HepG2 (cell line): ENCODE measurements around the gene INTS15. TPM values are rescaled to one million over a fixed set of nuclear protein-coding genes. Genes with fewer than 3 reads are reported as not detected.
A peak's percentile ranks its signal among the peaks of the same experiment; 100 is the strongest.

ENCODE experiments used
- DR1 ChIP-seq: sonication (generic); formaldehyde crosslinking; IDR thresholded peaks from 2 replicates; pipeline ENCODE4 v1.8.0; 2021; ENCODE audit warnings: mild to moderate bottlenecking, missing genetic modification reagents, inconsistent platforms
- FOXK1 ChIP-seq: sonication (generic); formaldehyde crosslinking; IDR thresholded peaks from 2 replicates; pipeline ENCODE4 v1.4.0; 2020; ENCODE audit warnings: low read depth, missing genetic modification reagents, borderline replicate concordance
- HDAC2 ChIP-seq: sonication (generic); formaldehyde crosslinking; IDR thresholded peaks from 2 replicates; pipeline ENCODE4 v1.4.0; 2020; ENCODE audit warnings: missing genetic modification reagents
- HIVEP1 ChIP-seq: sonication (generic); formaldehyde crosslinking; IDR thresholded peaks from 2 replicates; pipeline ENCODE4 v1.4.0; 2020; ENCODE audit warnings: mild to moderate bottlenecking, missing genetic modification reagents
- IKZF4 ChIP-seq: sonication (generic); formaldehyde crosslinking; IDR thresholded peaks from 2 replicates; pipeline ENCODE4 v1.5.1; 2020; ENCODE audit warnings: borderline replicate concordance, mild to moderate bottlenecking, low read depth, missing genetic modification reagents; ENCODE audit errors: not compliant biosample characterization
- KLF15 ChIP-seq: sonication (generic); formaldehyde crosslinking; IDR thresholded peaks from 2 replicates; pipeline ENCODE4 v1.8.1; 2023; ENCODE audit warnings: borderline replicate concordance, mild to moderate bottlenecking, inconsistent platforms, missing genetic modification reagents, mixed read lengths
- PLRG1 ChIP-seq: fragments of 450-650 bp; conservative IDR thresholded peaks from 2 replicates; pipeline ENCODE4 v1.6.1; 2016
- PRPF4 ChIP-seq: fragments of 200-400 bp; formaldehyde crosslinking; IDR thresholded peaks from 2 replicates; pipeline ENCODE4 v1.6.1; 2016; ENCODE audit warnings: low read length, low read depth; ENCODE audit not compliant: poor library complexity, severe bottlenecking
- RELA ChIP-seq: sonication (generic); formaldehyde crosslinking; IDR thresholded peaks from 2 replicates; pipeline ENCODE4 v1.4.0; 2020; ENCODE audit warnings: missing genetic modification reagents
- YY1 ChIP-seq: IDR thresholded peaks from 2 replicates; pipeline ENCODE4 v1.6.1; 2011; ENCODE audit warnings: low read length, low read depth, moderate library complexity, mild to moderate bottlenecking; ENCODE audit not compliant: insufficient read depth, insufficient replicate concordance
- ZNF12 ChIP-seq: sonication (generic); formaldehyde crosslinking; IDR thresholded peaks from 2 replicates; pipeline ENCODE4 v1.5.0; 2020; ENCODE audit warnings: missing genetic modification reagents
- ZNF282 ChIP-seq: fragments of 450-650 bp; IDR thresholded peaks from 2 replicates; pipeline ENCODE4 v1.6.1; 2018; ENCODE audit not compliant: partially characterized antibody
- ZNF30 ChIP-seq: sonication (generic); formaldehyde crosslinking; IDR thresholded peaks from 2 replicates; pipeline ENCODE4 v1.5.0; 2020; ENCODE audit warnings: mild to moderate bottlenecking, missing genetic modification reagents
- ZNF530 ChIP-seq: sonication (generic); formaldehyde crosslinking; IDR thresholded peaks from 2 replicates; pipeline ENCODE4 v1.5.0; 2020; ENCODE audit warnings: low read depth, mild to moderate bottlenecking, missing genetic modification reagents
- polyA plus RNA-seq, 8 experiments: library from polyadenylated mRNA; depleted of rRNA in 3 of 8; stranded (reverse) in 7 of 8; unstranded in 1 of 8; fragments of >200 nt; fragmentation: Illumina TruSeq in 4 of 8; extraction: Trizol in 4 of 8; gene quantifications; 2 replicates each; pipeline versions ENCODE4 v1.2.1 to v1.2.3, GENCODE V29; 2011 to 2016; ENCODE audit warnings: low read depth in 4 of 8, missing spikeins in 1 of 8, mixed read lengths in 1 of 8; ENCODE audit not compliant: insufficient read depth in 1 of 8
- total RNA-seq, 5 experiments: library from RNA; depleted of rRNA; stranded (reverse); fragments of >200 nt; fragmentation: Illumina TruSeq; extraction: Trizol; gene quantifications; 2 replicates each; pipeline ENCODE4 v1.2.3, GENCODE V29; 2016; ENCODE audit warnings: low read depth in 1 of 5
- TF ChIP-seq, protein P1 (sequence below): sonication (generic); formaldehyde crosslinking; IDR thresholded peaks from 2 replicates; pipeline ENCODE4 v1.4.0; 2020; ENCODE audit warnings: mild to moderate bottlenecking, missing genetic modification reagents
- TF ChIP-seq, protein P2 (sequence below): sonication (generic); formaldehyde crosslinking; IDR thresholded peaks from 2 replicates; pipeline ENCODE4 v1.9.0; 2021; ENCODE audit warnings: missing genetic modification reagents, borderline replicate concordance
- TF ChIP-seq, protein P3 (sequence below): sonication (generic); formaldehyde crosslinking; IDR thresholded peaks from 2 replicates; pipeline ENCODE4 v1.4.0; 2020; ENCODE audit warnings: low read depth, missing genetic modification reagents
- TF ChIP-seq, protein P4 (sequence below): IDR thresholded peaks from 2 replicates; pipeline ENCODE4 v1.6.1; 2016; ENCODE audit warnings: missing compliant biosample characterization, missing genetic modification reagents, borderline replicate concordance
- TF ChIP-seq, protein P5 (sequence below): sonication (generic); formaldehyde crosslinking; IDR thresholded peaks from 2 replicates; pipeline ENCODE4 v1.5.1; 2020; ENCODE audit warnings: missing genetic modification reagents, mild to moderate bottlenecking, borderline replicate concordance

The INTS15 gene
- total and polyA plus RNA-seq, 2 of the 13 experiments (the other 11 are each of a cell fraction or from before 2014, with no cell fraction given) = 16.3 to 25.7 TPM

DNA sequence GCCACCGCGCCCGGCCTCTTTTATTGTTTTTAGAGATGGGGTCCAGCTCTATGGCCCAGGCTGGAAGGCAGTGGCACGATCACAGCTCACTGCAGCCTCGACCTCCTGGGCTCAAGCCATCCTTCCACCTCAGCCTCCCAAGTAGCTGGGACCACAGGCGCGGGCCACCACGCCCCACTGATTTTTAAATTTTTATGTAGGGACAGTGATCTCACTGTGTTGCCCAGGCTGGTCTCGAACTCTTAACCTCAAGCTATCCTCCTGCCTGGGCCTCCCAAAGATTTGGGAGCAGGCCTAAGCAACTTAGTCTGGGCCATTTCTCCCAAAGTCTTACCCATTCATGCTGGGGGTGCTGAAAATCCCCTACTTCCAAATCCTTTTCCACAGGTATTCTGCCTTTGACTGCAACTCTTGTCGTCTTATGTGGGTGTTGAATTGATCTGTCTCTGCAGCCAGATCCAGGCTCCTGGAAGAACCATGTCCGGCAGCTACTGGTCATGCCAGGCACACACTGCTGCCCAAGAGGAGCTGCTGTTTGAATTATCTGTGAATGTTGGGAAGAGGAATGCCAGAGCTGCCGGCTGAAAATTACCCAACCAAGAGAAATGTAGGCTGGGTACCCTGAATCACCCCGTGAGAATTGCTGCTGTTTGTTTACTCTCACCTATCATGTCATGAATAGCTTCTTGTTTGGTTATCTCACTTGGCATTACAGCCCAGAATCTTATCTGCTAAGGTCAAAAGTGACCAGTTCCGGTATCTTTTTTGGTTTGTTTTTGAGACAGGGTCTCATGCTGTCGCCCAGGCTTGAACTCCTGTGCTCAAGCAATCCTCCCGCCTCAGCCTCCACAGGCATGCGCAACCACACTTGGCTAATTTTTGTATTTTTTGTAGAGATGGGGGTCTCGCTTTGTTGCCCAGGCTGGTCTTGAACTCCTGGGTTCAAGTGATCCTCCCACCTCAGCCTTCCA, 11.4 kb upstream of the INTS15 start (continued):
- no peak for TF ChIP-seq FOXK1 (CRISPR knock-in tag)
- no peak for TF ChIP-seq ZNF30 (CRISPR knock-in tag)
- TF ChIP-seq YY1 = no peak
- no peak for TF ChIP-seq ZNF530 (CRISPR knock-in tag)
- TF ChIP-seq ZNF282 = no peak
- TF ChIP-seq, protein P1, sequence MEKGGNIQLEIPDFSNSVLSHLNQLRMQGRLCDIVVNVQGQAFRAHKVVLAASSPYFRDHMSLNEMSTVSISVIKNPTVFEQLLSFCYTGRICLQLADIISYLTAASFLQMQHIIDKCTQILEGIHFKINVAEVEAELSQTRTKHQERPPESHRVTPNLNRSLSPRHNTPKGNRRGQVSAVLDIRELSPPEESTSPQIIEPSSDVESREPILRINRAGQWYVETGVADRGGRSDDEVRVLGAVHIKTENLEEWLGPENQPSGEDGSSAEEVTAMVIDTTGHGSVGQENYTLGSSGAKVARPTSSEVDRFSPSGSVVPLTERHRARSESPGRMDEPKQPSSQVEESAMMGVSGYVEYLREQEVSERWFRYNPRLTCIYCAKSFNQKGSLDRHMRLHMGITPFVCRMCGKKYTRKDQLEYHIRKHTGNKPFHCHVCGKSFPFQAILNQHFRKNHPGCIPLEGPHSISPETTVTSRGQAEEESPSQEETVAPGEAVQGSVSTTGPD = peak; percentile 86
- TF ChIP-seq DR1 (CRISPR knock-in tag) = no peak
- TF ChIP-seq PLRG1 = no peak
- peak; percentile 60; the same call in 1 of the 2 replicates for TF ChIP-seq ZNF12 (CRISPR knock-in tag)
- peak; percentile 69 for TF ChIP-seq HDAC2
- no peak for TF ChIP-seq IKZF4
- TF ChIP-seq, protein P2, sequence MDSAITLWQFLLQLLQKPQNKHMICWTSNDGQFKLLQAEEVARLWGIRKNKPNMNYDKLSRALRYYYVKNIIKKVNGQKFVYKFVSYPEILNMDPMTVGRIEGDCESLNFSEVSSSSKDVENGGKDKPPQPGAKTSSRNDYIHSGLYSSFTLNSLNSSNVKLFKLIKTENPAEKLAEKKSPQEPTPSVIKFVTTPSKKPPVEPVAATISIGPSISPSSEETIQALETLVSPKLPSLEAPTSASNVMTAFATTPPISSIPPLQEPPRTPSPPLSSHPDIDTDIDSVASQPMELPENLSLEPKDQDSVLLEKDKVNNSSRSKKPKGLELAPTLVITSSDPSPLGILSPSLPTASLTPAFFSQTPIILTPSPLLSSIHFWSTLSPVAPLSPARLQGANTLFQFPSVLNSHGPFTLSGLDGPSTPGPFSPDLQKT (CRISPR knock-in tag) = no peak
- TF ChIP-seq, protein P3, sequence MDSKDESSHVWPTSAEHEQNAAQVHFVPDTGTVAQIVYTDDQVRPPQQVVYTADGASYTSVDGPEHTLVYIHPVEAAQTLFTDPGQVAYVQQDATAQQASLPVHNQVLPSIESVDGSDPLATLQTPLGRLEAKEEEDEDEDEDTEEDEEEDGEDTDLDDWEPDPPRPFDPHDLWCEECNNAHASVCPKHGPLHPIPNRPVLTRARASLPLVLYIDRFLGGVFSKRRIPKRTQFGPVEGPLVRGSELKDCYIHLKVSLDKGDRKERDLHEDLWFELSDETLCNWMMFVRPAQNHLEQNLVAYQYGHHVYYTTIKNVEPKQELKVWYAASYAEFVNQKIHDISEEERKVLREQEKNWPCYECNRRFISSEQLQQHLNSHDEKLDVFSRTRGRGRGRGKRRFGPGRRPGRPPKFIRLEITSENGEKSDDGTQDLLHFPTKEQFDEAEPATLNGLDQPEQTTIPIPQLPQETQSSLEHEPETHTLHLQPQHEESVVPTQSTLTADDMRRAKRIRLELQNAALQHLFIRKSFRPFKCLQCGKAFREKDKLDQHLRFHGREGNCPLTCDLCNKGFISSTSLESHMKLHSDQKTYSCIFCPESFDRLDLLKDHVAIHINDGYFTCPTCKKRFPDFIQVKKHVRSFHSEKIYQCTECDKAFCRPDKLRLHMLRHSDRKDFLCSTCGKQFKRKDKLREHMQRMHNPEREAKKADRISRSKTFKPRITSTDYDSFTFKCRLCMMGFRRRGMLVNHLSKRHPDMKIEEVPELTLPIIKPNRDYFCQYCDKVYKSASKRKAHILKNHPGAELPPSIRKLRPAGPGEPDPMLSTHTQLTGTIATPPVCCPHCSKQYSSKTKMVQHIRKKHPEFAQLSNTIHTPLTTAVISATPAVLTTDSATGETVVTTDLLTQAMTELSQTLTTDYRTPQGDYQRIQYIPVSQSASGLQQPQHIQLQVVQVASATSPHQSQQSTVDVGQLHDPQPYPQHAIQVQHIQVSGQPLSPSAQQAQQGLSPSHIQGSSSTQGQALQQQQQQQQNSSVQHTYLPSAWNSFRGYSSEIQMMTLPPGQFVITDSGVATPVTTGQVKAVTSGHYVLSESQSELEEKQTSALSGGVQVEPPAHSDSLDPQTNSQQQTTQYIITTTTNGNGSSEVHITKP = no peak
- TF ChIP-seq KLF15 (CRISPR knock-in tag) = no peak
- TF ChIP-seq PRPF4 = no peak
- TF ChIP-seq, protein P4, sequence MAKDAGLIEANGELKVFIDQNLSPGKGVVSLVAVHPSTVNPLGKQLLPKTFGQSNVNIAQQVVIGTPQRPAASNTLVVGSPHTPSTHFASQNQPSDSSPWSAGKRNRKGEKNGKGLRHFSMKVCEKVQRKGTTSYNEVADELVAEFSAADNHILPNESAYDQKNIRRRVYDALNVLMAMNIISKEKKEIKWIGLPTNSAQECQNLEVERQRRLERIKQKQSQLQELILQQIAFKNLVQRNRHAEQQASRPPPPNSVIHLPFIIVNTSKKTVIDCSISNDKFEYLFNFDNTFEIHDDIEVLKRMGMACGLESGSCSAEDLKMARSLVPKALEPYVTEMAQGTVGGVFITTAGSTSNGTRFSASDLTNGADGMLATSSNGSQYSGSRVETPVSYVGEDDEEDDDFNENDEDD (CRISPR knock-in tag) = peak; percentile 45; the same call in 1 of the 2 replicates
- TF ChIP-seq RELA (CRISPR knock-in tag) = no peak
- TF ChIP-seq, protein P5, sequence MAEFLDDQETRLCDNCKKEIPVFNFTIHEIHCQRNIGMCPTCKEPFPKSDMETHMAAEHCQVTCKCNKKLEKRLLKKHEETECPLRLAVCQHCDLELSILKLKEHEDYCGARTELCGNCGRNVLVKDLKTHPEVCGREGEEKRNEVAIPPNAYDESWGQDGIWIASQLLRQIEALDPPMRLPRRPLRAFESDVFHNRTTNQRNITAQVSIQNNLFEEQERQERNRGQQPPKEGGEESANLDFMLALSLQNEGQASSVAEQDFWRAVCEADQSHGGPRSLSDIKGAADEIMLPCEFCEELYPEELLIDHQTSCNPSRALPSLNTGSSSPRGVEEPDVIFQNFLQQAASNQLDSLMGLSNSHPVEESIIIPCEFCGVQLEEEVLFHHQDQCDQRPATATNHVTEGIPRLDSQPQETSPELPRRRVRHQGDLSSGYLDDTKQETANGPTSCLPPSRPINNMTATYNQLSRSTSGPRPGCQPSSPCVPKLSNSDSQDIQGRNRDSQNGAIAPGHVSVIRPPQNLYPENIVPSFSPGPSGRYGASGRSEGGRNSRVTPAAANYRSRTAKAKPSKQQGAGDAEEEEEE (CRISPR knock-in tag) = no peak; the same call in 1 of the 2 replicates
- no peak for TF ChIP-seq HIVEP1 (CRISPR knock-in tag)
